Fibroblast of the aortic adventitia (primary cell): ENCODE measurements around the gene GRIA1. TPM values are rescaled to one million over a fixed set of nuclear protein-coding genes. Genes with fewer than 3 reads are reported as not detected.
A peak's percentile ranks its signal among the peaks of the same experiment; 100 is the strongest.

Experiments
- DNase-seq: peaks from one replicate; pipeline ENCODE4 v3.0.0-alpha.2; 2010; ENCODE audit warnings: low read depth
- H3K4me3 ChIP-seq: 2 replicates; pipeline ENCODE4 v1.5.1; 2011; ENCODE audit warnings: low read depth, mild to moderate bottlenecking, control low read depth, low read length, moderate library complexity
- total RNA-seq: library from RNA; depleted of rRNA; stranded (reverse); fragments of >200 nt; gene quantifications from 2 replicates; pipeline ENCODE4 v1.2.3, GENCODE V29; 2012; ENCODE audit warnings: low replicate concordance
- TF ChIP-seq, protein P1 (sequence below): IDR thresholded peaks from 2 replicates; pipeline ENCODE4 v1.5.1; 2011; ENCODE audit warnings: mild to moderate bottlenecking, low read length, control low read depth, inconsistent platforms; ENCODE audit not compliant: insufficient read depth

Gene GRIA1
- total RNA-seq, 1 donor, result 1.2 TPM

DNA sequence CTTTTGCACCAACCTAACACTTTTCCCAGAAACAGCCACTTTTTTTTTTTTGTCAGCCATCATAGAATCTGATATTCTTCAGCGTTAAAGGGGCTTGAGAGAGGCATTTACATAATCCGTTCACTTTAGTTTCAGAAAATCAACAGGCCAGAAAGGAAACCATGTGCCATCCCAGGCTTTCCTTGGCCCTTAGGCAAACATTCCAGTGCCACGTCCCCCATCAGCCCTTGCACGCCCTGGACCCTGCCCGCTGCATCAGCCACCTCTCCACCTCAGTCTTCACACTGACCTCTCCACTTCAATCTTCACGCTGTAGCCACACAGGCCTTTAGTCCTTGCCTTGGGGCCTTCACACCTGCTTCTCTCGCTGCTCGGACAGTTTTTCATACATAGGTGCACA is 123.2 kb downstream of the GRIA1 start:
- DNase-seq, result no peak
- no peak overlapping the region for H3K4me3 ChIP-seq
- TF ChIP-seq, protein P1, sequence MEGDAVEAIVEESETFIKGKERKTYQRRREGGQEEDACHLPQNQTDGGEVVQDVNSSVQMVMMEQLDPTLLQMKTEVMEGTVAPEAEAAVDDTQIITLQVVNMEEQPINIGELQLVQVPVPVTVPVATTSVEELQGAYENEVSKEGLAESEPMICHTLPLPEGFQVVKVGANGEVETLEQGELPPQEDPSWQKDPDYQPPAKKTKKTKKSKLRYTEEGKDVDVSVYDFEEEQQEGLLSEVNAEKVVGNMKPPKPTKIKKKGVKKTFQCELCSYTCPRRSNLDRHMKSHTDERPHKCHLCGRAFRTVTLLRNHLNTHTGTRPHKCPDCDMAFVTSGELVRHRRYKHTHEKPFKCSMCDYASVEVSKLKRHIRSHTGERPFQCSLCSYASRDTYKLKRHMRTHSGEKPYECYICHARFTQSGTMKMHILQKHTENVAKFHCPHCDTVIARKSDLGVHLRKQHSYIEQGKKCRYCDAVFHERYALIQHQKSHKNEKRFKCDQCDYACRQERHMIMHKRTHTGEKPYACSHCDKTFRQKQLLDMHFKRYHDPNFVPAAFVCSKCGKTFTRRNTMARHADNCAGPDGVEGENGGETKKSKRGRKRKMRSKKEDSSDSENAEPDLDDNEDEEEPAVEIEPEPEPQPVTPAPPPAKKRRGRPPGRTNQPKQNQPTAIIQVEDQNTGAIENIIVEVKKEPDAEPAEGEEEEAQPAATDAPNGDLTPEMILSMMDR, result no peak

DNA sequence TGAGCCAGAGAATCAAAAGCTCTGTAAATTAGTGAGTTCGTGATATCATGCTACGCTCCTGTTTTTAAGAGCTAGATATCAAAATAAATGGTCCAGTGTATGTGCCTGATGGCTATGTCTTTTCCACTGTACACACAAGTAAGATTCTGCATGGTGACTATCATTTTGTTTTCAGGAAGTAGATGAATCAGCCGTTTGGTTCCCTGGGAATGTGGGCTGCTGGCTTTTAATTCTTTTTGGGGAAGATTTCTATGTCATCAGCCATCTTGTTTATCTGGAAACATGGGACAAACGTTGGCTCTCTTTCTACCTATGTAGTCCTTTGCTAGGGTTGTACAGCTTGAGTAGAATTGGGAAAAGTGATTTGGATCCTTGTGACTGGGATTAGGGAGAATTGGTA is 126.7 kb downstream of the GRIA1 start:
- DNase-seq, result peak; percentile 47
- TF ChIP-seq, protein P1, result no peak
- no peak overlapping the region for H3K4me3 ChIP-seq

DNA sequence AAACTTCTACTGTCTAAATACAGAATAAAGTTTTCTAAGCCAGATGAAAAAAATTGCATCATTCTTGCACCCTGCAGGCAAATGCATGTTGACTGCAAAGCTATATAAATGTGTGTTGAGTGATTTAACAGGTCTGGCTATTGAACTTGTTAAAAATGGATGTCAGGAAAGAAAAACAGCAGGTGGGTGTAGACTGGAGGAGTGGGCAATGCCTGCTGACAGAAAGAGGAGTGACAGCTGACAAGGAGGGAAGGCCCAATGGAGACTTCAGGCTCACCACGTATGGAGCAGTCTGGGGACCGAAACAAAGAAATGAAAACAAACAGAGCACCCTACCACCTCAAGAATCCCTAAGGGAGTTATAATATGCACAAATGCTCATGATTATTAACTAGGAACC is 127.8 kb downstream of the GRIA1 start:
- no peak for DNase-seq
- TF ChIP-seq, protein P1, result no peak
- no peak overlapping the region for H3K4me3 ChIP-seq

DNA sequence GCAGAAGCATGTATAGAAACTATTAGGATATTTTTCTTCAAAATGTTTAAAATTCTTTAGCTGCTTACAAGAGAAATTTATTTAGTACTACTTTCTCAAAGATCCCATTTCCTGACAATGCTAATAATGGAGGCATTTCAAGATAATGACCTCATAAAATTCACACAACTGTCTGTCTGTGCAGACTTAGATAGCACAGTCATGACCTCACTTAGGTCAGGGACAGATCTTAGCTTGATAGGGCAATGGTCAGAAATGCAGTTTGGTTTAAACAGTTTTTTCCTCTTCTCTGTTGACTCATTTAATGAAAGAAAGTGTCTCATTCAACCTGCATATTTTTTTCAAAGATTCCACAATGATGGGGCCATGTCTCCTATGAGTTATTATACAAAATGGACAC is 128.4 kb downstream of the GRIA1 start:
- H3K4me3 ChIP-seq, result no peak overlapping the region

DNA sequence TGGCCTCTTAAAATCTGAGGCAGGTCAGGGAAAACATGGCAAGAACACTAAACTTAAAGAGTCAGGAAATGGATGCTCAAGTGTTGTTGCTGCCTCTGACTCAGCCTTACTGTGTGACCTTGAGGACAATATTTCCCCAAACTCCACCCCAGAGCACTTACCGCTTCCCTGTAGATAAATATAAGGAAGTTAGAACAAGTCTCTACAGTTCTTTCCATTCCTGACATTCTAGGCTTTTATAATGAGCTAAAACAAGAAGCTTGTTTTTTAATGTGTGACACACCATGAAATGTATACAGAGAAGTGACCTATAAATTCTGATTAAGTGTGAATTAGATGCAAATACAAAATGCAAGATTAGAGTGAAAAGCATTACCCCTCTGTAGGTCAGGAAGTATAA is 129.3 kb downstream of the GRIA1 start:
- TF ChIP-seq, protein P1, result no peak
- DNase-seq, result peak; percentile 35
- H3K4me3 ChIP-seq, result no peak overlapping the region

More for the DNA sequence above, 128.4 kb downstream of the GRIA1 start:
- TF ChIP-seq, protein P1, result no peak
- no peak for DNase-seq

DNA sequence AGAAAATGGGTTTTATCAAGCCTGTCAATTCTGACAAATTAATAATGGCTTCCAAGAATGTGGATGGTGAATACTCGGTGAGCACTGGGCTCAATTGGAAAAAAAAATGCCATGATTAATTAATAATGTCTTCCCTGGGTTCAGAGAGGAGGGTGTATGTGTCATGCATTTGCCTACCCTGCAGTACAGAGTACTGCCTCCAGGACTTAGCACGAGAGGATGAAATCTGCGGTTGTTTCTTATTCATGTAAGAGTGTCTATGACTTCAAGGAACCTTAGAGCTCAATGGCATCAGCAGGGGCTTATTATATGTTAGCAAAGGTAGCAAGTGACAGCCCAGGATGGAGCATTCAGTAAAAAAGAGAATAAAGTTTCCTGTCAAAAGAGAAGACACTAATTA is 132.7 kb downstream of the GRIA1 start:
- H3K4me3 ChIP-seq, result no peak overlapping the region
- TF ChIP-seq, protein P1, result peak; percentile 18
- DNase-seq, result no peak

DNA sequence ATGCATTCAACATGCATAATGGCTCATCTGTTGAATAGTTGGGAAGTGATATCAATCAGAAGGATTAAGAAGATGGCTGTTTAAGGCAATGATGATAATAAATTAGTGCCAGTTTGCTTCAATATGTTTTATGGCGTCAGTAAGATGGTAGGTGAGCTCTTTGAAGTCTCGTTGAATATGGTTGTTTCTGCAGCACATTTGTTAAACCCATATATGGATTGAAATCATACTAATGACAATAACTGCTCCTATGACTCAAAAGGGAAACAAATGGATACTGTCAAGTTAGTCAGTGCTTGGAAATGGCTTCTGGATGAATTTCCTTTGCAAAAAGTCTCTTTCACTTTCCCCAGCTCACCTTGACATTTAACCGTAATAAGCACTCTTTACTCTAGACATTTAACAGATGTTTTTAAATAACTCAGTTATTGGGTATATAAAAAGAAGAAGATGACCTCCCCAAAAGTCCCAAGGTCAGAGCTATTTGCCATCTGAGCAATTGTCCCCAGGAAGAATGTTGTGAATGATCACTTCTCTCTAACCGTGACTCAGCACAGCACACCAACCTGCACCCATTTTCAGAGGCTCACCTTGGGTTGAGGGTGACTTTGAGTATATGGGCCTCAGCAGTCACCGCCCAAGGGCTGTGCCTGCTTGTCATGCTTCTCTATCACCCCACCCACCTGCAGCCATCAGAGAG is 133.4 kb downstream of the GRIA1 start:
- no peak overlapping the region for H3K4me3 ChIP-seq
- DNase-seq, result peak; percentile 33
- TF ChIP-seq, protein P1, result no peak
